Thyroid gland (tissue), 4 donors: ENCODE data around the gene ATG9B.

Experiments
- POLR2A ChIP-seq, 2 donors: fragments of 450-650 bp; IDR thresholded peaks; one replicate each; pipeline ENCODE4 v1.6.1; 2017; ENCODE audit warnings: antibody characterized with exemption in 2 of 2, mild to moderate bottlenecking in 2 of 2, moderate library complexity in 1 of 2
- TF ChIP-seq, protein P1 (sequence below), 6 experiments: fragments of 200-600 bp in 3 of 6; fragments of 450-650 bp in 3 of 6; sonication (generic) in 3 of 6; IDR thresholded peaks; one replicate each; pipeline ENCODE4 v1.5.1; 2016 to 2019; ENCODE audit warnings: antibody characterized with exemption in 6 of 6, mild to moderate bottlenecking in 2 of 6, inconsistent platforms in 1 of 6, moderate library complexity in 1 of 6

DNA sequence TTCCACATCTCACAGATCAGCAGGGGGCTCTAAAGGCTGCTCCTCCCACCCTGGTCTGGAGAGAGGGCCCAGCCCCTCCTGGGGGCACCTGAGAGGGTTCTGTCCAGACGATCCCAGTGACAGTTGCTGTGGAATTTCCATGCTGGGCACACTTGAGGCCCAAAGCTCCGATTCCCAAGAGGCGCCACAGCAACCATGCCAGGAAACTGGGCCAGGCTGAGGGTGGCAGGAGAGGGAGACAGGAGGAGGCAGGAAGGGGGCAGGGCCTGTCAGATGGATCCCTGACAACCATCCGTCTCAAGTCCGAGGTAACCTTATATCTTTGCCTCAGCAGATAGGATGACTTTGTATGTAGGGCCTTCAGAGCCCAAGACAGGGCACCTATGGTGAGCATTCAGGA is 37.7 kb downstream of the ATG9B start:
- TF ChIP-seq, protein P1, sequence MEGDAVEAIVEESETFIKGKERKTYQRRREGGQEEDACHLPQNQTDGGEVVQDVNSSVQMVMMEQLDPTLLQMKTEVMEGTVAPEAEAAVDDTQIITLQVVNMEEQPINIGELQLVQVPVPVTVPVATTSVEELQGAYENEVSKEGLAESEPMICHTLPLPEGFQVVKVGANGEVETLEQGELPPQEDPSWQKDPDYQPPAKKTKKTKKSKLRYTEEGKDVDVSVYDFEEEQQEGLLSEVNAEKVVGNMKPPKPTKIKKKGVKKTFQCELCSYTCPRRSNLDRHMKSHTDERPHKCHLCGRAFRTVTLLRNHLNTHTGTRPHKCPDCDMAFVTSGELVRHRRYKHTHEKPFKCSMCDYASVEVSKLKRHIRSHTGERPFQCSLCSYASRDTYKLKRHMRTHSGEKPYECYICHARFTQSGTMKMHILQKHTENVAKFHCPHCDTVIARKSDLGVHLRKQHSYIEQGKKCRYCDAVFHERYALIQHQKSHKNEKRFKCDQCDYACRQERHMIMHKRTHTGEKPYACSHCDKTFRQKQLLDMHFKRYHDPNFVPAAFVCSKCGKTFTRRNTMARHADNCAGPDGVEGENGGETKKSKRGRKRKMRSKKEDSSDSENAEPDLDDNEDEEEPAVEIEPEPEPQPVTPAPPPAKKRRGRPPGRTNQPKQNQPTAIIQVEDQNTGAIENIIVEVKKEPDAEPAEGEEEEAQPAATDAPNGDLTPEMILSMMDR (IDR thresholded peaks at IDR 0.05): no peak
- no peak for TF ChIP-seq POLR2A (IDR thresholded peaks at IDR 0.05)
